K562 (cell line): ENCODE measurements around the gene ING5. TPM values are rescaled to one million over a fixed set of nuclear protein-coding genes. Genes with fewer than 3 reads are reported as not detected.

Source experiments
- BDP1 ChIP-seq: IDR thresholded peaks from 3 replicates; pipeline ENCODE4 v1.6.1; 2011; ENCODE audit not compliant: insufficient read length, insufficient read depth
- CEBPG ChIP-seq, 3 experiments: fragments of 200-800 bp in 1 of 3; sonication (Bioruptor generic) in 1 of 3; sonication (generic) in 1 of 3; formaldehyde crosslinking in 1 of 3; IDR thresholded peaks in 2 of 3; conservative IDR thresholded peaks in 1 of 3; 2 replicates each; pipeline versions ENCODE4 v1.6.1 to v1.8.0; 2016 to 2022; ENCODE audit warnings: missing compliant biosample characterization in 2 of 3, missing genetic modification characterization in 2 of 3, mild to moderate bottlenecking in 1 of 3, missing genetic modification reagents in 1 of 3
- ETV5 ChIP-seq: sonication (generic); formaldehyde crosslinking; IDR thresholded peaks from 2 replicates; pipeline ENCODE4 v1.4.0; 2020; ENCODE audit warnings: low read depth, mild to moderate bottlenecking, missing genetic modification reagents
- GTF2F1 ChIP-seq: IDR thresholded peaks from 2 replicates; pipeline ENCODE4 v1.6.1; 2011; ENCODE audit warnings: low read depth, low read length, improper control_type of control experiment
- HDAC8 ChIP-seq: fragments of 450-650 bp; IDR thresholded peaks from 2 replicates; pipeline ENCODE4 v1.6.1; 2016; ENCODE audit warnings: mild to moderate bottlenecking, missing genetic modification characterization, moderate library complexity, missing compliant biosample characterization
- HDGF ChIP-seq: fragments of 450-650 bp; IDR thresholded peaks from 2 replicates; pipeline ENCODE4 v1.6.1; 2016
- MAFK ChIP-seq: IDR thresholded peaks from 2 replicates; pipeline ENCODE4 v1.6.1; 2011; ENCODE audit warnings: low read length, improper control_type of control experiment
- MNT ChIP-seq, 2 experiments: fragments of 450-650 bp; conservative IDR thresholded peaks; 2 replicates each; pipeline ENCODE4 v1.6.1; 2017; ENCODE audit warnings: mild to moderate bottlenecking in 2 of 2, moderate library complexity in 2 of 2
- NR2C2 ChIP-seq, 2 experiments: fragments of 200-800 bp in 1 of 2; sonication (Bioruptor generic) in 1 of 2; sonication (generic) in 1 of 2; formaldehyde crosslinking in 1 of 2; IDR thresholded peaks; 2 replicates each; pipeline versions ENCODE4 v1.6.1 to v1.8.0; 2016 to 2022; ENCODE audit warnings: mild to moderate bottlenecking in 1 of 2, missing compliant biosample characterization in 1 of 2, missing genetic modification characterization in 1 of 2, missing genetic modification reagents in 1 of 2
- PML ChIP-seq: IDR thresholded peaks from 2 replicates; pipeline ENCODE4 v1.6.1; 2012; ENCODE audit warnings: low read length, inconsistent platforms
- RB1 ChIP-seq: fragments of 450-650 bp; IDR thresholded peaks from 2 replicates; pipeline ENCODE4 v1.6.1; 2017; ENCODE audit warnings: low read depth, mild to moderate bottlenecking
- RBM25 ChIP-seq: fragments of 200-400 bp; formaldehyde crosslinking; IDR thresholded peaks from 2 replicates; pipeline ENCODE4 v1.6.1; 2018; ENCODE audit warnings: low read length, low read depth, moderate library complexity; ENCODE audit not compliant: severe bottlenecking
- RUNX1 ChIP-seq: sonication (generic); IDR thresholded peaks from 2 replicates; pipeline ENCODE4 v1.6.1; 2016; ENCODE audit warnings: antibody characterized with exemption, low read depth
- TRIM28 ChIP-seq: fragments of 450-650 bp; IDR thresholded peaks from 2 replicates; pipeline ENCODE4 v1.6.1; 2017
- ZBTB9 ChIP-seq: fragments of 450-650 bp; formaldehyde crosslinking; IDR thresholded peaks from 2 replicates; pipeline ENCODE4 v1.4.0; 2020; ENCODE audit warnings: mild to moderate bottlenecking, moderate library complexity
- ZHX1 ChIP-seq: fragments of 150-350 bp; conservative IDR thresholded peaks from 2 replicates; pipeline ENCODE4 v1.6.1; 2014; ENCODE audit warnings: low read length
- ZNF551 ChIP-seq: fragments of 250-450 bp; sonication (Bioruptor Pico); IDR thresholded peaks from 2 replicates; pipeline ENCODE4 v1.5.0; 2021; ENCODE audit warnings: mild to moderate bottlenecking, moderate library complexity
- ZNF584 ChIP-seq: fragments of 200-800 bp; sonication (Bioruptor generic); IDR thresholded peaks from 2 replicates; pipeline ENCODE4 v1.6.1; 2016; ENCODE audit warnings: low read depth, mild to moderate bottlenecking, missing genetic modification characterization, missing compliant biosample characterization
- ZNF766 ChIP-seq: fragments of 200-800 bp; sonication (Bioruptor generic); conservative IDR thresholded peaks from 2 replicates; pipeline ENCODE4 v1.6.1; 2016; ENCODE audit warnings: missing genetic modification characterization, missing compliant biosample characterization
- ZNF780A ChIP-seq: fragments of 250-450 bp; sonication (Bioruptor Pico); IDR thresholded peaks from 2 replicates; pipeline ENCODE4 v1.5.0; 2021; ENCODE audit warnings: mild to moderate bottlenecking
- ZNF785 ChIP-seq: fragments of 250-450 bp; sonication (Bioruptor Pico); IDR thresholded peaks from 2 replicates; pipeline ENCODE4 v1.4.0; 2020; ENCODE audit warnings: mild to moderate bottlenecking
- polyA plus RNA-seq, 8 experiments: library from polyadenylated mRNA; depleted of rRNA in 4 of 8; stranded (reverse) in 5 of 8; unstranded in 3 of 8; fragments of >200 nt; fragmentation: Nextera tagmentation in 2 of 8; fragmentation: Illumina TruSeq in 1 of 8; extraction: Ambion mirVana in 2 of 8; extraction: Trizol in 1 of 8; gene quantifications; 2 replicates each; pipeline versions ENCODE4 v1.2.1 to v1.2.3, GENCODE V29; 2011 to 2014; ENCODE audit warnings: inconsistent platforms in 1 of 8, missing spikeins in 1 of 8
- total RNA-seq, 7 experiments: library from RNA; depleted of rRNA in 6 of 7; stranded (reverse); fragments of >200 nt in 6 of 7; fragmentation: Illumina TruSeq in 2 of 7; extraction: Trizol in 2 of 7; gene quantifications; 2 replicates each; pipeline versions ENCODE4 v1.2.1 to v1.2.3, GENCODE V29; 2011 to 2021; ENCODE audit warnings: low replicate concordance in 1 of 7

The ING5 gene
- total and polyA plus RNA-seq, 9 of the 15 experiments (the other 6 are each of a cell fraction or from before 2014, with no cell fraction given) = 10.4 to 53.3 (median 27.9) TPM

GRCh38 chr2:241686650-241687425, 15.0 kb upstream of the ING5 start, which contains the start of gene DTYMK (continued):
- no peak for TF ChIP-seq ZBTB9 (CRISPR knock-in tag)
- peak in 1 of 2 experiments; percentile 76; a peak in 3 of 4 replicates for TF ChIP-seq MNT (conservative IDR thresholded peaks at IDR 0.05)
- no peak for TF ChIP-seq ZNF766 (CRISPR knock-in tag)
- TF ChIP-seq NR2C2 (CRISPR knock-in tag; IDR thresholded peaks at IDR 0.05) = no peak
- TF ChIP-seq NR2C2 (tag; IDR thresholded peaks at IDR 0.05) = peak; percentile 63; the same call in 1 of the 2 replicates
- TF ChIP-seq RUNX1 = no peak
- no peak for TF ChIP-seq ZNF785 (CRISPR knock-in tag)
- TF ChIP-seq ZNF584 (CRISPR knock-in tag) = no peak
- TF ChIP-seq RB1 = peak; percentile 49
- no peak for TF ChIP-seq TRIM28
- TF ChIP-seq ETV5 (CRISPR knock-in tag) = 0 out of 2 replicates have a peak, but pooled peaks have one; percentile 79
- no peak for TF ChIP-seq ZNF551 (CRISPR knock-in tag)
- TF ChIP-seq ZNF780A (CRISPR knock-in tag) = no peak
- TF ChIP-seq MAFK = no peak
- TF ChIP-seq CEBPG (CRISPR knock-in tag; IDR thresholded peaks at IDR 0.05) = no peak
- no peak for TF ChIP-seq CEBPG (tag; conservative IDR thresholded peaks at IDR 0.05 in 1 of 2, IDR thresholded peaks at IDR 0.05 in 1 of 2)
- peak; percentile 46; the same call in 1 of the 2 replicates for TF ChIP-seq PML
- TF ChIP-seq ZHX1 = no peak
- TF ChIP-seq BDP1 = no peak
- no peak for TF ChIP-seq HDGF
- no peak for TF ChIP-seq GTF2F1
- no peak for TF ChIP-seq HDAC8 (tag)
- TF ChIP-seq RBM25 = peak; percentile 94
